GM18867 (cell line): ENCODE measurements around the gene KNSTRN.
A peak's percentile ranks its signal among the peaks of the same experiment; 100 is the strongest.

ENCODE experiments used
- ATAC-seq: cut with Tn5 transposase; IDR thresholded peaks from one replicate; pipeline ENCODE4 v1.9.1; 2021; ENCODE audit warnings: mild to moderate bottlenecking, moderate library complexity; ENCODE audit not compliant: unreplicated experiment

KNSTRN gene

GRCh38 chr15:40428185-40428584 lies 45.7 kb downstream of the KNSTRN start:
- ATAC-seq, result no peak

- ATAC-seq, result no peak
These were observed 46.7 kb downstream of the KNSTRN start for GRCh38 chr15:40429068-40429710.

GRCh38 chr15:40430271-40430805 lies 47.8 kb downstream of the KNSTRN start:
- no peak for ATAC-seq

GRCh38 chr15:40435023-40435709 lies 52.6 kb downstream of the KNSTRN start:
- no peak for ATAC-seq

- no peak for ATAC-seq
These were observed 53.2 kb downstream of the KNSTRN start for GRCh38 chr15:40435710-40436089.

GRCh38 chr15:40436116-40436891 lies 53.8 kb downstream of the KNSTRN start:
- ATAC-seq, result no peak

GRCh38 chr15:40436892-40437751 lies 54.6 kb downstream of the KNSTRN start:
- ATAC-seq, result no peak

GRCh38 chr15:40437752-40438687 lies 55.5 kb downstream of the KNSTRN start:
- no peak for ATAC-seq

GRCh38 chr15:40438712-40439111 lies 56.2 kb downstream of the KNSTRN start:
- no peak for ATAC-seq

- no peak for ATAC-seq
These were observed 57.0 kb downstream of the KNSTRN start for GRCh38 chr15:40439461-40439959.

GRCh38 chr15:40439960-40440742 lies 57.6 kb downstream of the KNSTRN start:
- ATAC-seq, result no peak

- peak; percentile 91 for ATAC-seq
These were observed 58.4 kb downstream of the KNSTRN start, which contains the start of gene BAHD1 for GRCh38 chr15:40440743-40441564. Gene BAHD1, plus strand, starts transcription at chr15:40440953. Its CDS starts 17,512 bp downstream, at chr15:40458465.

GRCh38 chr15:40441565-40442531 lies 59.3 kb downstream of the KNSTRN start:
- ATAC-seq, result no peak

GRCh38 chr15:40443255-40443654 lies 60.7 kb downstream of the KNSTRN start:
- ATAC-seq, result no peak

- ATAC-seq, result no peak
These were observed 61.3 kb downstream of the KNSTRN start for GRCh38 chr15:40443846-40444245.
